Hepatocyte (in vitro differentiated cells): ENCODE data around the gene PRSS38. TPM values are rescaled to one million over a fixed set of nuclear protein-coding genes. Genes with fewer than 3 reads are reported as not detected.

Experiments
- DNase-seq: peaks from one replicate; pipeline ENCODE4 v3.0.0-alpha.2; 2016; ENCODE audit warnings: low spot score
- H2AFZ ChIP-seq: fragments of 200-600 bp; sonication (generic); 2 replicates; pipeline ENCODE4 v1.6.0; 2016; ENCODE audit warnings: antibody characterized with exemption, mild to moderate bottlenecking
- H3K27ac ChIP-seq: fragments of 200-600 bp; sonication (generic); 2 replicates; pipeline ENCODE4 v1.5.1; 2016; ENCODE audit warnings: mild to moderate bottlenecking
- H3K27me3 ChIP-seq: fragments of 200-600 bp; sonication (generic); 2 replicates; pipeline ENCODE4 v1.6.1; 2016
- H3K36me3 ChIP-seq: fragments of 200-600 bp; sonication (generic); replicated peaks from 2 replicates; pipeline ENCODE4 v1.5.1; 2016; ENCODE audit warnings: low read depth; ENCODE audit not compliant: insufficient read depth
- H3K4me1 ChIP-seq: fragments of 200-600 bp; sonication (generic); 2 replicates; pipeline ENCODE4 v1.5.1; 2016; ENCODE audit warnings: mild to moderate bottlenecking, moderate library complexity; ENCODE audit not compliant: insufficient read depth
- H3K4me2 ChIP-seq: fragments of 200-600 bp; sonication (generic); 2 replicates; pipeline ENCODE4 v1.6.0; 2016
- H3K4me3 ChIP-seq: fragments of 200-600 bp; sonication (generic); 2 replicates; pipeline ENCODE4 v1.5.1; 2016; ENCODE audit warnings: mild to moderate bottlenecking
- H3K79me2 ChIP-seq: fragments of 200-600 bp; sonication (generic); 2 replicates; pipeline ENCODE4 v1.6.0; 2017; ENCODE audit warnings: mild to moderate bottlenecking
- H3K9me2 ChIP-seq: fragments of 200-600 bp; sonication (generic); replicated peaks from 2 replicates; pipeline ENCODE4 v1.6.0; 2017; ENCODE audit warnings: mild to moderate bottlenecking; ENCODE audit not compliant: insufficient read depth
- H3K9me3 ChIP-seq: fragments of 200-600 bp; sonication (generic); 2 replicates; pipeline ENCODE4 v1.5.1; 2016; ENCODE audit warnings: low read depth, mild to moderate bottlenecking
- H4K20me1 ChIP-seq: fragments of 200-600 bp; sonication (generic); 2 replicates; pipeline ENCODE4 v1.6.0; 2016; ENCODE audit warnings: mild to moderate bottlenecking; ENCODE audit not compliant: insufficient read depth, poor library complexity, severe bottlenecking
- CTCF ChIP-seq: fragments of 200-600 bp; sonication (generic); IDR thresholded peaks from 2 replicates; pipeline ENCODE4 v1.5.1; 2016; ENCODE audit warnings: antibody characterized with exemption, mild to moderate bottlenecking; ENCODE audit not compliant: poor library complexity
- EZH2 ChIP-seq: fragments of 200-600 bp; sonication (generic); IDR thresholded peaks from 2 replicates; pipeline ENCODE4 v1.6.1; 2016; ENCODE audit warnings: antibody characterized with exemption, mild to moderate bottlenecking, borderline replicate concordance
- EZH2phosphoT487 ChIP-seq: fragments of 200-600 bp; sonication (generic); IDR thresholded peaks from one replicate; pipeline ENCODE4 v1.6.1; 2018; ENCODE audit warnings: antibody characterized with exemption, mild to moderate bottlenecking, low read depth, moderate library complexity; ENCODE audit not compliant: unreplicated experiment, severe bottlenecking
- WGBS: methylation state at CpG from one replicate; pipeline ENCODE4 v1.1.6; 2016; ENCODE audit warnings: low lambda C conversion rate; ENCODE audit errors: missing lambda C conversion rate; 5-methylcytosine and 5-hydroxymethylcytosine counted together
- polyA plus RNA-seq: library from polyadenylated mRNA; unstranded; fragments of >200 nt; fragmentation: Nextera tagmentation; extraction: Ambion mirVana; gene quantifications from 2 replicates; pipeline ENCODE4 v1.2.1, GENCODE V29; 2016
- total RNA-seq: library from RNA; depleted of rRNA; stranded (reverse); fragments of >200 nt; gene quantifications from 2 replicates; pipeline ENCODE4 v1.2.3, GENCODE V29; 2014

PRSS38 gene
- total and polyA plus RNA-seq, 2 experiments from 2014 or later, result not detected

- Histone ChIP-seq H3K36me3 (peaks cover 3% of the 10 kb centered on the region), H2AFZ (no peak overlapping the region), H3K79me2 (peaks cover 14% of the 10 kb centered on the region), H3K4me3 (no peak overlapping the region), H3K4me2 (no peak overlapping the region), H3K27me3 (no peaks in the 10 kb centered on the region), H3K27ac (no peak overlapping the region), H3K4me1 (peaks cover 5% of the 10 kb centered on the region), H3K9me2 (no peaks in the 10 kb centered on the region), H3K9me3 (no peaks in the 10 kb centered on the region), H4K20me1 (peaks cover 26% of the 10 kb centered on the region)
- WGBS, result 83% methylated on average over 6 of the region's 6 CpGs
- no peak for TF ChIP-seq EZH2phosphoT487
- no peak for TF ChIP-seq CTCF
- no peak for TF ChIP-seq EZH2
- no peak for DNase-seq
Observed at GRCh38 chr1:227767401-227768124, 47.9 kb upstream of the PRSS38 start.

- peaks cover 3% of the 10 kb centered on the region for H3K36me3 ChIP-seq
- 93% methylated on average over 7 of the region's 7 CpGs for WGBS
- peaks cover 21% of the 10 kb centered on the region for H4K20me1 ChIP-seq
- no peak overlapping the region for H2AFZ ChIP-seq
- TF ChIP-seq CTCF, result no peak
- TF ChIP-seq EZH2, result no peak
- TF ChIP-seq EZH2phosphoT487, result no peak
- DNase-seq, result no peak
- H3K79me2 ChIP-seq, result peaks cover 10% of the 10 kb centered on the region
- no peaks in the 10 kb centered on the region for H3K4me1 ChIP-seq
- H3K27me3 ChIP-seq, result no peaks in the 10 kb centered on the region
- H3K27ac ChIP-seq, result no peak overlapping the region
- H3K4me3 ChIP-seq, result no peak overlapping the region
- H3K9me3 ChIP-seq, result no peaks in the 10 kb centered on the region
- H3K9me2 ChIP-seq, result no peaks in the 10 kb centered on the region
- no peak overlapping the region for H3K4me2 ChIP-seq
Observed at GRCh38 chr1:227768125-227768439, 47.4 kb upstream of the PRSS38 start.

- TF ChIP-seq CTCF, result no peak
- TF ChIP-seq EZH2, result no peak
- TF ChIP-seq EZH2phosphoT487, result no peak
- no peaks in the 10 kb centered on the region for H3K9me3 ChIP-seq
- no peak overlapping the region for H3K4me2 ChIP-seq
- H3K27me3 ChIP-seq, result no peaks in the 10 kb centered on the region
- H3K36me3 ChIP-seq, result peaks cover 3% of the 10 kb centered on the region
- 86% methylated on average over 6 of the region's 6 CpGs for WGBS
- DNase-seq, result no peak
- H3K4me1 ChIP-seq, result no peaks in the 10 kb centered on the region
- no peak overlapping the region for H3K27ac ChIP-seq
- no peak overlapping the region for H2AFZ ChIP-seq
- no peaks in the 10 kb centered on the region for H3K9me2 ChIP-seq
- H4K20me1 ChIP-seq, result peaks cover 16% of the 10 kb centered on the region
- peaks cover 4% of the 10 kb centered on the region for H3K79me2 ChIP-seq
- no peak overlapping the region for H3K4me3 ChIP-seq
Observed at GRCh38 chr1:227768640-227769039, 46.8 kb upstream of the PRSS38 start.
